Measurements from ENCODE around the gene CHMP3.

DNA sequence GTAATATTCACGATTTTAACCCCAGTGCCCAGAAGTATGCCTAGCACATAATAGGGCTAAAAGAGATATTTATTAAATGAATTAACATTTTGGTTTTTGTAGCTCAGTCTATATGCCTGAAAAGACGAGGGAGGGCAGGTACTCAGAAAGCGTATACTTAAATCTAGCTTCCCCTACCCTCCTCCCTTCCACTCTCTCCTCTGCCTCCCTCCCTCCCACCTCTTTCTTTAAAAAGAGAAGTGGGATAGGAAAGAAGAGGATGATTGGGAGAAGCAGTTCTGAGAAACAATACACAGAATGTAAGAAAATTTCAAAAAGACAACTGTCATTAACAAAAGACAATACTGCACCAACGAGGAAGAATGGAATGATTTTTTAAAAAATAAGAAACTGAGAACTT, 39.8 kb downstream of the CHMP3 start:
- TF ChIP-seq, protein P1, sequence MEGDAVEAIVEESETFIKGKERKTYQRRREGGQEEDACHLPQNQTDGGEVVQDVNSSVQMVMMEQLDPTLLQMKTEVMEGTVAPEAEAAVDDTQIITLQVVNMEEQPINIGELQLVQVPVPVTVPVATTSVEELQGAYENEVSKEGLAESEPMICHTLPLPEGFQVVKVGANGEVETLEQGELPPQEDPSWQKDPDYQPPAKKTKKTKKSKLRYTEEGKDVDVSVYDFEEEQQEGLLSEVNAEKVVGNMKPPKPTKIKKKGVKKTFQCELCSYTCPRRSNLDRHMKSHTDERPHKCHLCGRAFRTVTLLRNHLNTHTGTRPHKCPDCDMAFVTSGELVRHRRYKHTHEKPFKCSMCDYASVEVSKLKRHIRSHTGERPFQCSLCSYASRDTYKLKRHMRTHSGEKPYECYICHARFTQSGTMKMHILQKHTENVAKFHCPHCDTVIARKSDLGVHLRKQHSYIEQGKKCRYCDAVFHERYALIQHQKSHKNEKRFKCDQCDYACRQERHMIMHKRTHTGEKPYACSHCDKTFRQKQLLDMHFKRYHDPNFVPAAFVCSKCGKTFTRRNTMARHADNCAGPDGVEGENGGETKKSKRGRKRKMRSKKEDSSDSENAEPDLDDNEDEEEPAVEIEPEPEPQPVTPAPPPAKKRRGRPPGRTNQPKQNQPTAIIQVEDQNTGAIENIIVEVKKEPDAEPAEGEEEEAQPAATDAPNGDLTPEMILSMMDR (IDR thresholded peaks at IDR 0.05): no peak
- TF ChIP-seq EZH2phosphoT487 (IDR thresholded peaks at IDR 0.05) (no peak), EZH2 (IDR thresholded peaks at IDR 0.05) (no peak)

Data from neural progenitor cell (in vitro differentiated cells).